Raji (cell line): ENCODE measurements around the gene ZBTB44.

ENCODE experiments used
- POLR2A ChIP-seq: IDR thresholded peaks from 2 replicates; pipeline ENCODE4 v1.6.1; 2011; ENCODE audit warnings: low read depth, low read length, control low read depth; ENCODE audit not compliant: insufficient read depth

ZBTB44 gene

GRCh38 chr11:130315354-130315970 is 745 bp upstream of the ZBTB44 start:
- no peak for TF ChIP-seq POLR2A

GRCh38 chr11:130314184-130314749 is 450 bp downstream of the ZBTB44 start:
- no peak for TF ChIP-seq POLR2A

DNA sequence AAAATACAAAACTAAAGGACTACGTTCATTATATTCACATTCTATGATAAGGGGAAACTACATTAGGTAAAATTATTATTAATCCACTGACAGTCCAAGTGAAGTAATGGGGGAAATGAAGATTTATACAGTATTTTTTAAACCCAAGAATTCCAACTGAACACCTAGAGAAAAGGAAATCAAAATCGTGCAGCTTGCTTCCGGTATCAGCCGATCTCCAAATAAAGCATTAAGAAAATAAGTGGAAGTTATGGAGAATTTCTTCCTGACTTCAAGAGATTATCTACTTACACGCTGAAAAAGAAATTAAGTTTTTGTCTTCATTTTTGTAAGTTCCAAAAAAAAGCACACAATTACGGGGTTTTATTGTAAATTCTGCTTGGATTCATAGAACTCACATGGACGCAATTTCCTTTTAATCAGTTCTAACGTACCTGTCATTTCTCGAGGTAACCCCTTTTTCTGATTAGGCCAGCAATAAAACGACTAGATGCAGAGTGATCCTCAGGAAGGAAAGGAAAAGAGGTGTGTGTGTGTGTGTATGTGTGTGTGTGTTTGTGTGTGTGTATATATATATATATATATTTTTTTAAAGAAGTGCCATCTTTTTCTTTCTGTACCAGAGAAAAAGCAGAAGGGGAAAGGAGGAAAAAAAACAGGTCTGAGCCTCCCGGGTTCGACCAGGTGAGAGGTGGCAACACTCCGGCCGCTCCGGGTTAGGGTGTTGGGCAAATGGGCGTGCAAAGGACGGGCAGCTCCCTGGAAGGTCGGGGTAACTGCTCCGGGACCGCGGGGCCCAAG is 1.1 kb downstream of the ZBTB44 start:
- no peak for TF ChIP-seq POLR2A

DNA sequence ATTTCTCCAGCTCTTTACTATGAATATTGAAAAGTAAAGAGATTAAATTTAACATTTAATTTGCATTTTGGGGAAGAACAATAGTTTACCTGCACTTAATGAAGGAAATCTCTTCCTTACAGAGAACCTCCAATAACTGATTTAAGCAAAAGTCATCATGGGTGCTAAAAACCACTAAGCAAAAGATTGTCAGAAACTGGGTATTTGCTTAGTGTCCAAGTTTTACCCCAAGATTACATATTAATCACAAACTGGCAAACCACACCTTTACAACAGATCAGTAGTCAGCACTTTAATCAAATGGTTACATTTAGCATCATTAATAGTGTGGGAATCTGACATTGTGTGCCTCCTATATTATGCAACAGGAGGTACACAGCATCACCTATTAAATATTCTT is 2.7 kb downstream of the ZBTB44 start:
- TF ChIP-seq POLR2A = no peak

GRCh38 chr11:130310622-130311021 is 4.1 kb downstream of the ZBTB44 start:
- no peak for TF ChIP-seq POLR2A

DNA sequence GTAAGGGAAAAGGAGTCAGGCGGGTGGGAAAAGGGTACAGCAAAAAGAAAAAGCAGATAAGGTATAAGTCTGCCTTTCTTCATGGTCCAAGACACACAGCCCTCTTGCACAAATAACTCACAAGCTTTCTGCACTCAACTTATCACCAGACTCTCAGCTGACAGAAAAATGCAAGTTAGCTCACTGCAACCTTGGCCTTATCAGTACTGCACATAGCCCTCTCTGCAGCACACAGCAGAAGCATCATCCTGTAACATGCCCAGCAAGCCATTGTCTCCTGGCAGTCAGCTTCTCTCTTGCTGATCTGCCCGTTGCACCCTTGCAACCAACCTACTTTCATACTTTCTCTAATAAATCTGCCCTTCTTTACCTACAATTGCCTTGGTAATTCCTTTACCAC is 5.8 kb downstream of the ZBTB44 start:
- no peak for TF ChIP-seq POLR2A

DNA sequence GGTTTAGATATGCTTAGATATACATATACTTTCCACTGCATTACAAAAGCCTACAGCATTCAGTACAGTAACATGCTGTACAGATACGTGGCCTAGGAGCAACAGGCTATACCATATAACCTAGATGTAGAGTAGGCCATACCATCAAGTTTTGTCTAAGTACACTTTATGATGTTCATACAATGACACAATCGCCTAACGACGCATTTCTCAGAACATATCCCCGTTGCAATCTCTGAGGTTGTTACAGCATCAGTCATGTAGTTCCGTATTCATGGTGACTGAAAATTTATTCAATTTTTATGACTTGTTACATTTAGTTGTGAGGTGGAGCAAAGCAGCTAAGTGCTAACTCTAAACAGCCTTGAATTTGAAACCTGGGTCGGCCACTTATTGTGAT is 6.7 kb downstream of the ZBTB44 start:
- no peak for TF ChIP-seq POLR2A

DNA sequence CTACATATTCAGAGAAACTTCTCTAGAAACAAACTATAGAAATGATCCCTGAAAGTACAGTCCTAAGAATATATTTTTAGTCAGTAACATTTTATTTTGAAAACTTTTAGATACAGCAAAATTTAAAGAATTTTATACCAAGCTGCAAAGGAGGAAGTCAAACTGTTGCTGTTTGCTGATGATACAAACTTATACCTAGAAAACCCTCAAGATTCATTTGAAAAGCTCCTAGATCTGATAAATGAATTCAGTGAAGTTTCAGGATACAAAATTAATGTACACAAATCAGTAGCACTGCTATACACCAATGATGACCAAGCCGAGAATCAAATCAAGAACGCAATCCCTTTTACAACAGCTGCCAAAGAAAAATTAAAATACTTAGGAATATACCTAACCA is 10.1 kb downstream of the ZBTB44 start:
- no peak for TF ChIP-seq POLR2A

DNA sequence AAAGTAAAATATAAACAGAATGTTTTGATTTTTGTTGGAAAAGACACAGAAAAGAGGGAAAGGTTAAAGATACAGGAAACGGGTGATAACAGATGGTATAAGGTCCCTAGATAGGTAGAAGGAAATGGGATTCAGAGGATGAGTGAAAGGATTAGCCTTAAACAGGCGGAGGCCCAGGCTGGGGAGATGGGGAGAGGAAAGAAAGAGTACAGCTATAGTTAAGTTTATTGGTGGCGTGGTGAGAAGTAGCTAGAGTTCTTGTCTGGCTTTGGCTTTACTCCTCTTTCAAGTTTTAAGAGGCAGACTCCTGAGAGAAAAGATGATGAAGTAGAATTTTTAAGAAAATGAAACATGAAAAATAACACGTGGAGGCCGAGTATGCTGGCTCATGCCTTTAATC is 13.7 kb downstream of the ZBTB44 start:
- TF ChIP-seq POLR2A = no peak

- TF ChIP-seq POLR2A = no peak
These were observed 14.2 kb downstream of the ZBTB44 start for GRCh38 chr11:130300567-130300966.

DNA sequence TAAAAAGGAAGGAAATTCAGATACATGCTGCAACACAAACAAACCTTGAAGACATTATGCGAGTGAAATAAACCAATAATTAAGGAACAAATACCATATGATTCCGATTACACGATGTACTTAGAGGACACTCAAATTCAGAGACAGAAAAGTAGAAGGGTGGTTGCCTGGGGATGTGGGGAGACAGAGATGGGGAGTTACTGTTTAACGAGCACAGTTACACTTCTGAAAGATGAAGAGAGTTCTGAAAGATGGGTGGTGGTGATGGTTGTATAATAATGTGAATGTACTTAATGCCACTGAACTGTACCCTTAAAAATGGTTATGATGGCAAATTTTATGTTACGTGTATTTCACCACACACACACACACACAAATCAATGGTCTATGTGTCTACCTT is 14.7 kb downstream of the ZBTB44 start:
- TF ChIP-seq POLR2A = no peak

DNA sequence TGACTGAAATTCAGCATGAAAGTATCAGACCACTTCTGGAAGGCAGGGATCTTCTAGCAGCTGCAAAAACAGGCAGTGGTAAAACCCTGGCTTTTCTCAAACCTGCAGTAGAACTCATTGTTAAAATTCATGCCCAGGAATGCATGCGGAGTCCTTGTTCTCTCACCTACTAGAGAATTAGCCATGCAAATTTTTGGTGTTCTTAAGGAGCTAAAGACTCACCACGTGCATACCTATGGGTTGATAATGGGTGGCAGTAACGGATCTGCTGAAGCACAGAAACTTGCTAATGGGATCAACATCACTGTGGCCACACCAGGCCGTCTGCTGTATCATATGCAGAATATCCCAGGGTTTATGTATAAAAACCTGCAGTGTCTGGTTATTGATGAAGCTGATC is 19.1 kb downstream of the ZBTB44 start:
- no peak for TF ChIP-seq POLR2A

DNA sequence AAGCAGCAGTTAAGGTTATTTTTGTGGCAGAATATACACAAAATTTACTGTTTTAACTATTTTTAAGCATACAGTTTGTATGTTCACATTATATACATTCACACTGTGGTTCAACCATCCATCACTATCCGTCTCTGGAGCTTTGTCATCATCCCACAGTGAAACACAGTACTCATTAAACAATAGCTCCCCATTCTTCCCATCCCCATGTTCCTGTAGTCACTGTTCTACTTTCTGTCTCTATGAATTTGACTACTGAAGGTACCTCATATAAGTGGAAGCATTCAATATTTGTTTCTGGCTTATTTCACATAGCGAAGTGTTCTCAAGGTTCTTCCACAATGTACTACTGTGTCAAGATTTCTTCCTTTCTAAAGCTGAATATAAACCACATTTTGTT is 32.6 kb downstream of the ZBTB44 start:
- TF ChIP-seq POLR2A = no peak

- no peak for TF ChIP-seq POLR2A
These were observed 34.7 kb downstream of the ZBTB44 start for GRCh38 chr11:130279989-130280388.

DNA sequence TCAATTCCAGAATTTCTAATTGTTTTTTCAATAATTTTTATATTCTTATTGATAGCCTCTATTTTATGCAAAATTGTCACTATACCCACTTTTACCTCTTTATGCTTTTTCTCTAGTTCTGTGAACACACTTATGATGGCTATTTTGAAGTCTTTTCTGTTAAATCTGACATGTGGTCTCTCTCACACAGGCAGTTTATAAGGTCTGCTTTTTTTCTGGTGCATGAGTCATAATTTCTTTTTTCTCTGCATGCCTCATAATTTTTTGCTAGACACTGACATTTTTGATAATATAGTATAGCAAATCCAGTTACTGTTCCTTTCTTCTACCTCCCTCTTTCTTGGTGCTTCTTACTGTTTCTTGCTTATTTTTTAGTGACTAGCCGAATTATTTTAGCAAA is 36.0 kb downstream of the ZBTB44 start:
- no peak for TF ChIP-seq POLR2A

- no peak for TF ChIP-seq POLR2A
These were observed 36.6 kb downstream of the ZBTB44 start for GRCh38 chr11:130278151-130278550.
